ENCODE measurements around the gene COL26A1.
"Not testable (repeated sequence)": the region's sequence is repeated elsewhere in the genome, so short reads cannot be mapped to it uniquely, and the experiment has no call there.

COL26A1 gene

DNA sequence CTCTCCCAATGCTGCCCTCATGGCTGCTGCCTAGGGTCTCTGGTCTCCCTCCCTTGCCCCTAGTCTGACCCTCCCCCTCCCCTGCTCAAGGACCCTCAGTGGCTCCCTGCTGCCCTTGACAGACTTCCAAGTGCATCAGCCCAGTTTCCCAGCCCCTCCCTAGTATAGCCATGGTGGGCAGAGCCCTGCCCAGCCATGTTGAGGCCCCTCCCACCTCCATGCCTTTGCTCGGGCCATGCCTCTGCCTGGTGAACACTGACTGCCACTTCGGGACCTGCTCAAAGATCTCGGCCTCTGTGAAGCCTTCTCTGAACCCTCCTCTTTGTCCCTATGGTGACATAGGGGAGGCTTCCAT, 193.2 kb downstream of the COL26A1 start:
- DNase-seq = no peak

DNA sequence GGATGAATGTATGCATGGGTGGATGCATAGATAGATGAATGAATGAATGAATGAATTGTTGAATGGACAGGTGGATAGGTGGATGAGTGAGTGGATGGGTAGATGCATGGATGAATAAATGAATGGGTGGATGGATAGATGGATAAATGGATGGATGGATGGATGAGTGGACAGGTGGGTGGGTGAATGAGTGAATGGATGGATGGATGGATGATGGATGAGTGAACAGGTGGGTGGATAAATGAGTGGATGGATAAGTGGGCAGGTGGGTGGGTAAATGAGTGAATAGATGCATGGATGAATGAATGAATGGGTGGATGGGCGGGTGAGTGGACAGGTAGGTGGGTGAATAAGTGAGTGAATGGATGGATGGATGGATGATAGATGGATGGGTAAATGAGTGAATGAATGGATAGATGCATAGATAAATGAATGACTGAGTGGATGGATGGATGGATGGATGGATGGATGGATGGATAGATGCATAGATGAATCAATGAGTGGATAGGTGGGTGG, 193.8 kb downstream of the COL26A1 start:
- no peak for DNase-seq

DNA sequence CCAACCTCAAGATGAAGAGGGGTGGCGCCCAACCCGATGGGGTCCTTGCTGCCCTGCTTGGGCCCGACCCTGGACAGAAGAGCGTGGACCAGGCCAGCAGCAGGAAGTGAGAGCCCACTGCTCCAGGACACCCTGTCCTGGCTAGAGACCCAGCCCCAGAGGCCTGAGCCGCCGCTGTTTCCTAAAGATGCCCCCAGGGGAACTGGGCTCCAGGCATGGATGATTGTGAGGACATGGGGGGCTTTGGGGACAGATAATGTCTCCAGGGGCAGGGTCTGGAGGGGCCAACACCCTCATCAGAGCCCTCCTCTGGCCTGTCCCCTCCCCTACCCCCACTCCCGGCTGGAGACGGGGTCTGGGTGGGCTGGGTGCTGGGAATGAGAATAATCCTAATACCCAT, 194.7 kb downstream of the COL26A1 start:
- no peak for DNase-seq

DNA sequence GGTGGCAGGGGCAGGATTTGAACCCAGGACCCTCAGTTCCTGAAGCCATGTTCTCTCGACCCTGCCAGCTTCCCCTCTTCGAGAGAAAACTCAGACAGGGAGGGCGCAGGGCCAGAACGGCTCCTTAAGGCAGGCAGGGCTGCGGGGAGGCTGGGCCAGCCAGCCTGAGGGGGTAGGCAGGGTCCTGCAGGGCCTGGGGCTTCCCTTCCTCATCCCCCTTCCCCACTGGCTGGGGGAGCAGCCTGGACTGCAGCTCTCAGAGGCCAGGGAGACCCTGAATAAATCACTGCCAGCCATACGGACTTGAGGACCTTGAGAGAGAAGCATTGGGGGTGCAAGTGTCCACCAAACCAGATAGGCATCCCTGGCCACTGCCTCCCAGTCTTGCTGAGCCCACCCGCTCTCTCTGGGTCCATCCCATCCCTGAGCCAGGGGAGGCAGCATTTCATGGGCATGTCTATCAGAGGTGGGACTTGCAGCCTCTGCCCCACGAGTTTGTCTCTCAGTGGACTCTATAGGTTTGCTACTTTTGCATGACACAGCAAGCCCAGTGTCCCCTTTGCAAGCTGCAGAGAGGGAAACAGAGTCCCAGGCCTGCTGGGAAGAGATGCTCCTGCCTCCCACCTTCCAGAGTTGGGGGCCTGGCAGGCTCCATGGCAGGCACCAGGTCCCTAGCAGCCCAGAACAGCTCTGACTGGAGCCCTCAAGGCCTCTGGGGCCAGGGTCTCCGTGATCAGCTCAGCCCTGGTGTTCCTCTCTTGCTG, 195.5 kb downstream of the COL26A1 start:
- no peak for DNase-seq

DNA sequence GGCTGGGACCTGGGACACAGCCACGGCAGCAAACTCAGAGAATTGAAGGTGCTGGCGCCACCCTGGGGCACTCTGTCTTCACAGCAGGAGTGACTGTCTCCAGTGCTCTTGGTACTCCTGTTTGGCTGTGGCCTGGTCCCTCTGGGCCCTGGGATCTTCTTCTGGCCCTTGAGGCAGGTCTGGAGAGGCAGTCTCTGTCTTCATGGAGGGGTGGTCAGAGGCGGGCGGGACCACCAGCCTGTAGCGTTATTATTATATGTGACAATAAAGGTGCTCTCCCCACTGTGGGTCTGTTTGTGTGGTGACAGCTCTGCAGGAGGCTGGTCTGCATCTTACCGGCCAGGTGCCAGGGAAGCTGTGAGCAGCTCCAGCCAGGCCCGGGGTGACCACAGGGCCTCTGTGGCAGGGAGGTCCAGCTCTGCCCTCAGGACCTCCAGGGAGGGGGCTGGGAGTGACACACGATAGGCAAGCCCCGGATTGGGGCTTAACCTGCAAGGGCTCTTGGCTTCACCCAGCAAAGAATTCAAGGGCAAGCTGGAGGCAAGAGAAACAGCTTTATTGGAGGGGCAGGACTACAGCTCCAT, 196.2 kb downstream of the COL26A1 start:
- peak; percentile 4 for DNase-seq

DNA sequence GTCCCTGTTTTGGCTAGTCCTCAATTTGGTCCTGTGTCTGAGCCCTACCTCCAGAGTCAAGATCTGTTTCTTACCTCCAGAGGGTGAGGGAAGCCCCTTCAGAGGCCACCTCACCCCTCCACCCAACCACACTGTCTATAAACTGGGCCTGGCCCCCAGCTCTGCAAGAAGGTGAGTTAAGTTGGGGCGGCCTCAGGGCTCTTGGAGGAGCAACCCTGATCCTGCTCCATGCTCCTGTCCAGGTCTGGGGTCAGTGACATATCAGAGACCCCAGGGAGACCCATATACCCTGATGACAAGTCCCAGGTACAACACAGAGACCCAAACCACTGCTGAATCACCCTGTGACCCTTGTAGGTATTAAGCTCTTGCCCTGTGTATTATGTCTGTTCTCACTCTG, 196.9 kb downstream of the COL26A1 start:
- no peak for DNase-seq

DNA sequence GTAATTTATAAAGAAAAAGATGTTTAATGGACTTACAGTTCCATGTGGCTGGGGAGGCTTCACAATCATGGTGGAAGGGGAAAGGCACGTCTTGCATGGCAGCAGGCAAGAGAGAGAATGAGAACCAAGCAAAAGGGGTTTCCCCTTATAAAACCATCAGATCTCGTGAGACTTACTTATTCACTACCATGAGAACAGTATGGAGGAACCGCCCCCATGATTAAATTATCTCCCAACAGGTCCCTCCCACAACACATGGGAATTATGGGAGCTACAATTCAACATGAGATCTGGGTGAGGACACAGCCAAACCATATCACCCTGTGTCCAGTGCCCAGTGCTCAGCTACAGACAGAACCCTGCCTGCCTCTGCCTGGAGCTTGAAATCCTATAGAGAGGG, 197.3 kb downstream of the COL26A1 start:
- not testable (repeated sequence) for DNase-seq

DNA sequence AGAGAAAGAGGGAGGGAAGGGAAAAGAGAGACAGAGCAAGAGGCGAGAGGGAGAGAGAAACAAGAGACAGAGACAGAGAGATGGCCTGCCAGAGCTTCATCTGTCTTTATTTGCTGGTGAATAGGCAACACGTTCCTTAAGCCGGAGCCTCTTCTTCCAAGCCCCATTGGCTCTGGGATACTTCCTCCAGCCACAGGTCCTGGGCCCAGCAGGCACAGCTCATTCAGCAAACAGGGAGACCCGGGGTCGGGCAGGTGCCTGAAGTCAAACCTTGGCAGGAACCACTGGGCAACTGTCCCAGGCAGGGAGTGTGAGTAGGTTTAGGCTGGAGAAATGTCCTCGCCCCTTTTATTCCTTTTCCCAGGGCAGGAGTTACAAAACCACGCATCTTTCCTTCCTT, 198.2 kb downstream of the COL26A1 start:
- DNase-seq = no peak

DNA sequence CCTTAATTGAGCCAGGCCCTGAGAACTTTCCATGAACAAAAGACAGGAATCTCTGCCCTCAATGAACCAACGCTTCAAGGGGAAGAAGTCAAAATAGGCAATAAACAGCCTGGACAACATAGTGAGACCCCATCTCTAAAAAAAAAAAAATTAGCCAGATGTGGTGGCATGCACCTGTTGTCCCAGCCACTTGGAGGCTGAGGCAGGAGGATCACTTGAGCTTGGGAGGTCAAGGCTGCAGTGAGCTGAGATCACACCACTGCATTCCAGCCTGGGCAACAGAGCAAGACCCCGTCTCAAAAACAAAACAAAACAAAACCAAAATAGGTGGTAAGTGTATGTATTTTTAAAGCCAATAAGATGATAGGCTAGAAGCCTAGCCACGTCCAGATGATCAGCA, 198.6 kb downstream of the COL26A1 start:
- DNase-seq = not testable (repeated sequence)

DNA sequence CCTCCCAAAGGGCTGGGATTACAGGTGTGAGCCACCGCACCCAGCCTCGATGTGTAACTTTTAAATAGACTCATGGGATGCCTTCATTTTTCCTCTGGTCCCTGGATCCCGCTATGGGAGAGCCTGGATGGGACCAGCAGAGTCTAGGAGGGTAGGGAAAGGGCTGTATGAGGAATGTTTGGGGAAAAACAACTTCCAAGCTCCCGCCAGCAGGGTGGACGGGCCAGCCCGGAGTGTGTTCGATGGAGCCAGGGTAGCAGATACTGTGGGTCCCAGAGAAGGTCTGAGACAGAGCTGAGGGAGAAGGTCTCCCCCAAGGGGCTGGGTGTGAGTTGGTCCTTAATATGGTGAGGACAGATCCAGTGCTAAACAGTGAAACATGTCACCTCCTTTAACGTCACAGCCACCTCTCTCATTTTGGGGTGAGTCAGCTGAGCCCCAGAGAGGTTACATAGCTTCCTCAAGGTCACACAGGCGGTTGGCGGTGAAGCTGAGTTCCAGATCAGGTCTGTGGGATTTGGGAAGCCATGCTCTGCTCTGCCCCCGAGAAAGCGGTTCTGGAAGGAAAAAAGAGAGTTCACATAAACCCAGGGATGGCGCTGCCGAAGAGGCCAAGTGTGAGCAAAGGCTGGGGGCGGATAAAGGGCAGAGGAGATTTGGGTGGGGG, 200.0 kb downstream of the COL26A1 start:
- DNase-seq = no peak

DNA sequence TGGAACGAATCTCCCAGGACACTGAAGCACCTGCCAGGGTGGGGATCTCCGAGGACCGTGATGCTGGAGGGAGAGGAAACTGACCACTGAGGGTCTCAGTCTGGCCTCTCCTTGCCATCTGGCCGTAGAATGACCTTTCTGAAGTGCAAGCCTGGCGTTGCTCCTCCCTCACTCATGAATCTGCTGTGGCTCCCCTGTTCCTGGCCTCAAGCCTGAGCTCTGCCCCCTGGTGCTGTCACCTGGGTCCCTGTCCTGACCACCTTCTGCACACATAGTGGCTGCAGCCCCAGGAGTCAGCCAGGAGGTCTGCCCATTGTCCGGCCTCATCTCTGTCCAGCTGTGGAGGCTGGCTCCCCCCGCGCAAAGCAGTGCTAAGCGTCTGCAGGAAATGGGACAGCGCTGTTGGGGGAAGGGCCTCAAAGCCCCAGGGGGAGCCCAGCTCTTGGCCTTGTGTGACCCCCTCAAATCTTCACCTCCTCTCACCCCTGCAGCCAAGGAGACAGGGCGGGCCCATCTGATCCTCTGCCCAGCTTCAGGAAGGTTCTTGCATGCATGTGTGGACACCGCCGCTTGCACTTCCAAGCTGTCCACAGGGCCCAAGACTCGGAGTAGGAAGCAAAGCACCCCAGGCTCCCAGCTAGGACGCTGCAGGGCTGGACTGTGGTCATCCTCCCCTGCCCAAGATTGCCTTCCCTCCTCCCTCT, 200.7 kb downstream of the COL26A1 start:
- DNase-seq = no peak

DNA sequence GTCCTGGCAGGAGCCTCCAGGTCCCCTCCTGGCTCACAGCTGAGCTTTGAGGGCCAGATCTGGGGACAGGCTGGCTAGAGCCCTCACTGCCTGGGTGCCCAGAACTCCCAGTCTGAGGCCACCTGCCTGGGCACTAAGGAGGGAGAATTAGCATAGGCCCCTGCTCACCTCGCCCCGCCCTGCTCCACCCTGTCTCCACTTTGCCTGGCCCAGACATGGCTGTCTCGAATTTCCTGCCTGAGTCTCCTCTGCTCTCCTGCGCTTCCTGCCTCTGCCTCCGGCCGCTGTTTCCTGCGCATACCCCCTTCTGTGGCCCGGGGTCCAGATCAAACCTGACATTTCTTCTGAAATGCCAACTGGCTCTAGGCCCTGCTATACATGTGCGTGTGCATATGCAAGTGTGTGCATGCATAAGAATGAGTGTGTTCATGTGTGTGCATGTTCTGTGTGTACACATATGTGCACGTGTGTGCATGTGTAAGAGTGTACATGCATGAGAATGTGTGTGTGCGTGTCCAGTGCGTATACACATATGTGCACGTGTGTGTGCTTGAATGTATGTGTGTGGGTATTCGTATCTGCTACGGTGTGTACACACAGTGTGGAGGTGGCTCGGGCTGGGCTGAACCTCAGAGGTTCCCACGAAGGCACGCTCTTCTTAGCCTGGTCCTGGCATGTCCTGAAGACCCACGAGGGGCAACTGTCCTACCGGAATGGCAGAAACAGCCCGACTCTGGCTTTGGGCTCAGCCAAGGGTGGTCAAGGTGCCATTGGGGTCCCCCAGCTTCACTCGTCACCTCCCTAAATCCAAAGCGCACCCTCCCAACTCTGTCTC, 201.5 kb downstream of the COL26A1 start:
- DNase-seq = no peak

DNA sequence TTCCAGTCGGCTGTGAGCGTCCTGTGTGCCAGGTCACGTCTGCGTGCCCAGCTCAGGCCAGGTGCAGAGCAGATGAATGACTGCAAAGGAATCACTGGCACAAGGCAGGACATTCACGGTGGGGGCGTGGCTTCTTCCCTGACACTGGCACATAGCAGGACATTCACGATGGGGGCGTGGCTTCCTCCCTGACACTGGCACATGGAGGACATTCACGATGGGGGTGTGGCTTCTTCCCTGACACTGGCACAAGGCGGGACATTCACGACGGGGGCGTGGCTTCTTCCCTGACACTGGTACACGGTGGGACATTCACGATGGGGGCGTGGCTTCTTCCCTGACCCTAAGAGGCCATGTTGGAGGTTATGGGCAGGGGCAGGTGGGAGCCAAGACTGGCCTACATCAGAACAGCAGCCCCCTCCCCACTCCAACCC, 202.1 kb downstream of the COL26A1 start:
- no peak for DNase-seq

DNA sequence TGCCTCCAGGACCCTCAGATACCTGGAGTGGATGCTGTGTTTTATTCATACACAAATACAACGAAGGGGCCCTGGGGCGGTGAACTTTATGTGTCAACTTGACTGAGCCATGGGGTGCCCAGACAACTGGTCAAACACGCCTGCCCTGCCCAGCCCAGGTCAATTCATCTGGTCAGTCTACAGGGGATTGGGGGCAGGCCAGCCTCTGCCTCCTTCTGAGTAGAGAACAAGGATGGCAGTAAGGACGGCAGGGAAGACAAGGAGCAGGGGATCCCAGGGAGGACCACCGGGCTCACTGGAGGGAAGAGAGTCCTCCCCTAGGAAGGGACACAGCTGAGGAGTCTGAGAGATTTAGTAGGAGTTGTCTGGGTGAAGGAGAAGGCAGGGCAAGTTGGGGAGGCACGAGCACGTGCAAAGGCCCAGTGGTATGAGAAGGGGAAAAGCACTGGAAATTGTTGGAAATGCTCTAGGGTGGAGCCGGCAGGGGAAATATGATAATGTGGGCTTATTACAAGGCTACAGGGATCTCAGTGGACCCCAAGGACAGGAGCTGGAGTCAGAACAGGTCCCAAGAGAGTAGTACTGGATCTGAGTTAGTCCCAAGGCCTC, 203.0 kb downstream of the COL26A1 start:
- DNase-seq = no peak

DNA sequence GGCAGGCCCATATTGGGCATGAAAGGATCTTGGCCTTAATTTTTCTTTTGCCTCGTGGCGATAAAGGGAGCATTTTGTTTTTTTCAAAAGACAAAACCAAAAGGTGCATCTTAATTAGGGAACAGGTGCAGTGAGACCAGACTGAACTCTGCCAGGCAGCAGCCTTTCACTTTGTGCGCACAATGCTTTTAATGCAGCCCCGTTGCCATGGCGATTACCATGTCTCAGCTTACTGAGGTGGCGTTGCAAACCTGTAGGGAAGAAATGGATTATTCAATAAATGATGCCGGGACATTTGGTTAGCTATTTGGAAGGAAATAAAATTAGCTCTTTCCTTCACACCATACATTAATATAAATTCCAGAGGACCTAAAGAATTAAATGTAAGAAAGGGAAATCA, 204.6 kb downstream of the COL26A1 start:
- DNase-seq = no peak

DNA sequence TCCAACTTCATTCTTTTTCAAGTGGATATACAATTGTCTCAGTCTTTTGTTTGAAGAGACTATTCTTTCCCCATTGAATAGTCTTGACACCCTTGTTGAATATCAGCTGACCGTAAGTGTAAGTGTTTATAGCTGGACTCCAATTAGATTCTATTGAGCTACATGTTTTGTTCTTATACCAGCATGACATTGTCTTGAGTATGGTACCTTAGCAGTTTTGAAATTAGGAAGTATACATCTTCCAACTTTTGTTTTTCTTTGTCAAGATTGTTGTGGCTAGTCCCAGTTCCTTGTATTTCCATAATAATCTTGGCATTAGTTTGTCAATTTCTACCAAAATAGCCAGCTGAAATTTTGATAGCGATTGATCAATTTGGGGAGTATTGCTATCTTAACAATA, 209.5 kb downstream of the COL26A1 start:
- DNase-seq = no peak

DNA sequence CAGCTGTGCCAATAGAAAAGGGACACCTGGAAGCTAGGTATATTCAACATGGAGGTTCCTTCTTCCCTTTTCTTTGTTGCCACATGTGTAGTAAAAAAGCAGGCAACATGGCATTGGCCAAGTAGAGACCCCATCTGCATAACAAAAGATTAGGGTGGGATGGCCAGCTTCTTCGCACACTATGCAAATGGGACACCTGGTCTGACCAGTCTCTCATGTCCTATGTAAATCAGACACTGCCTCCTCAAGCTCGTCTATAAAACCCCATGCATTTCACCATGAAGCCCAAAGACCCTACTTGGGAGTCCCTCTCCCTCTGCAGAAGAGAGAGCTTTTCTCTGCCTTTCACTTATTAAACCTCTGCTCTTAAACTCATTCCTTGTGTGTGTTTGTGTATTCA, 212.5 kb downstream of the COL26A1 start:
- DNase-seq = no peak

DNA sequence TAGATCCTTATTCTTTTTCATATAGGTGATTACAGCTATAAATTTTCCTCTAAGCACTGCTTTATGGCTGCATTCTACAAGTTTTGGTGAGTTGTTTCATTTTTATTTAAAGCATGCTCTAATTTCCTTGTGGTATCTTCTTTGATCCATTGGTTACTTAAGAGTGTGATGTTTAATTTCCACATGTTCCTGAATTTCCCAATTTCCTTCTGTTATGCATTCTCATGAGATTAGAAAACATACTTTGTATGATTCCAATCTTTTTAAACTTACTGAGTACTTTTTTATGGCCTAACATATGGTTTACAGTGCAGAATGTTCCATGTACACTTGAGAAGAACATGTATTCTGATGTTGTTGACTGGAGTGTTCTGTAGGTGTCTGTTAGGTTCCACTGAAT, 213.0 kb downstream of the COL26A1 start:
- DNase-seq = no peak

DNA sequence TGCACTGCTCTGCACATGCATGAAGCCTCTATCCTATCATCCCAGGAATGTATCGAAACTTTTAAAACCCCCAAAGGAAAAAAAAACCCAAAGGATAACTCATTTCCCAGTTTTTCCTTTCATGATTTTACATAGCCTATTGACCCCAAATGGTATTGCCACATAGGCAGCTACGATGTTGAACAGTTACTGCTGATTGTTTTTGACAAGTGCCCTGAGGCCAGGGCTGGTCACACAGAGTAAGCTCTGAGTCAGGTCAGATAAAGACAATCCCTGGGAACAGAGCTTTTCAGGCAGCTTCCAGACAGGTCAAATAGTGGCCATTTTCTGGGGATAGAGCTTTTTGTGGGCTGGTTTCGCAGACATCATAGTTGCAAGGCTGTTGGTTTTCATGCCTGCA, 214.3 kb downstream of the COL26A1 start:
- no peak for DNase-seq

DNA sequence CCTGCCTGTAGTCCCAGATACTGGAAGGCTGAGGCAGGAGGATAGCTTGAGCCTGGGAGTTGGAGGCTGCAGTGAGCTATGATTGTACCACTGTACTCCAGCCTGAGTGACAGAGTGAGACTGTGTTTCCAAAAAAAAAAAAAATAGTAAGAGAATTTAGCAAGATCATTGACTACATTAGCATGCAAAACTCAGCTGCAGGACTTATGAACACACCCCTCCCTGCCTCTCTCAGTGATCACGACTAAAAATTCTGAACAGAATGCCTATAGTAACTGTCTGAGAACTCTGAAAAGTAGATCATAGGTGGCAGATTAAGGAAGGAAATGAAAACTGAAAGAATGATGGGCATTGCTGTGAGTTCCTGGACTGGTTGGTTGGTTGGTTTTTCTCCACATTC, 215.9 kb downstream of the COL26A1 start:
- DNase-seq = no peak

DNA sequence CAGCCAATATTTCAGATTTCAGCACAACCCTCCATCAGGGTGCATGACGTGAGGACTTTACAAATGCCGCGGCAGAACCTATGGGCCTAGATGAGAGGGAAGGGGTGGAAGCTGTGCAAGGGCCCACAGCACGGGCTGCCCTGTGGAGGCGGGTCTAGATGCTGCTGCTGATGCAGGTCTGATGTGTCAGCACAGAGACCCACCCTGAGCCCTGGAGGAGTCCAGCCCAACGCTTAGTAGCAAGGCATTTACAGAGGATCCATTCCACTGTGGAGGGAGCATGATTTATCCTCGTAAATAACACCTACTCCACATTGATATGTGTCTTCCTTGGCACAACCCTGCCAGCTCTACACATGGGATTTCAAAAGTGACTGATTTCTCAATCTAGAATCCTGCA, 217.9 kb downstream of the COL26A1 start:
- no peak for DNase-seq

DNA sequence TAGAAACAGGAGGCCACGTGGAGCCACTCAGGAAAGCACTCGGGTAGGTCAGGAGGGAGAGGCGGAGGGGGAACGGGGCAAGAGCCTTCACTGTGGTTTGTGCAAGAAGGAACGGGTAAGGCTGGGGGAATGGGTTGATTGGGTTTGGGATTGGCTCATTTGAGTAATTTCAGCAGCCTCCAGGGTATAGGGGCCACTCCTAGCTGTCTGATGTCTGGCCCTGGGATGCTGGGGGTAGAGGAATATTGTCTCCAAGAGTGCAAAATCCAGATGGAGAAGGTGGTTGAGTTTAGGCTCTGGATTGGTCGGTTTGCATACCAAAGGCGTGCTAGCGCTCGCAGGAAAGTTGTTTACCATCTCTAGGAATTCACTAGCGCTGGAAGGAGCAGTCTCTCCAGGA, 219.2 kb downstream of the COL26A1 start:
- DNase-seq = no peak

All from OCI-M1 (cell line).